Endothelial cell of umbilical vein (primary cell): ENCODE results near the gene SDHA. TPM values are rescaled to one million over a fixed set of nuclear protein-coding genes. Genes with fewer than 3 reads are reported as not detected.

Experiments
- BruUV-seq: library from RNA; stranded (reverse); fragments of 400-500 nt; replicated peaks from 2 replicates; lab custom pipeline; 2021; lab: Mats Ljungman, UMichigan
- CTCF ChIA-PET: fragments of 300-600, 350-600 bp; sonication (Branson Sonifier 250); formaldehyde crosslinking; loops from one replicate; lab custom pipeline; 2021; ENCODE audit warnings: antibody characterized with exemption, inconsistent platforms; lab: Charles Lee
- POLR2A ChIA-PET: fragments of 300-600, 350-600 bp; sonication (Branson Sonifier 250); formaldehyde crosslinking; loops from one replicate; lab custom pipeline; 2021; ENCODE audit warnings: antibody characterized with exemption, inconsistent platforms; lab: Charles Lee
- DNase-seq: peaks from one replicate; pipeline ENCODE4 v3.0.0-alpha.2; 2011; ENCODE audit warnings: low read depth, low spot score
- FAIRE-seq: peaks from 2 replicates; lab custom pipeline; 2011; peaks lifted over from hg19 to GRCh38; lab: Jason Lieb, UNC
- H2AFZ ChIP-seq: 2 replicates; pipeline ENCODE4 v1.6.0; 2012; ENCODE audit warnings: low read depth, low read length, control low read depth, inconsistent platforms
- H3K27ac ChIP-seq: 2 replicates; pipeline ENCODE4 v1.5.1; 2011; ENCODE audit warnings: low read depth, mild to moderate bottlenecking, control low read depth, low read length, moderate library complexity; ENCODE audit not compliant: insufficient read depth
- H3K27me3 ChIP-seq, 2 experiments: 2 replicates each; pipeline versions ENCODE4 v1.6.0 to v1.6.1; 2011; ENCODE audit warnings: low read length in 2 of 2, mixed read lengths in 1 of 2; ENCODE audit not compliant: control insufficient read depth in 2 of 2, insufficient read depth in 2 of 2
- H3K36me3 ChIP-seq, 2 experiments: 2 replicates in 1 of 2; 3 replicates in 1 of 2; pipeline ENCODE4 v1.5.1; 2011; ENCODE audit warnings: low read length in 2 of 2, mild to moderate bottlenecking in 1 of 2, moderate library complexity in 1 of 2; ENCODE audit not compliant: control insufficient read depth in 2 of 2, insufficient read depth in 2 of 2; ENCODE audit errors: extremely low read depth in 1 of 2
- H3K4me1 ChIP-seq: 3 replicates; pipeline ENCODE4 v1.5.1; 2011; ENCODE audit warnings: mild to moderate bottlenecking, low read length; ENCODE audit not compliant: control insufficient read depth, insufficient read depth; ENCODE audit errors: extremely low read depth
- H3K4me2 ChIP-seq: 2 replicates; pipeline ENCODE4 v1.6.1; 2011; ENCODE audit warnings: low read length, control low read depth, mixed read lengths; ENCODE audit not compliant: insufficient read depth
- H3K4me3 ChIP-seq, 3 experiments: fragments of 200-600 bp in 1 of 3; sonication (generic), shearing (Covaris generic) in 1 of 3; replicated peaks in 1 of 3; 2 replicates each; pipeline ENCODE4 v1.5.1; 2011 to 2016; ENCODE audit warnings: control low read depth in 3 of 3, low read length in 3 of 3, mild to moderate bottlenecking in 2 of 3, inconsistent platforms in 1 of 3, low read depth in 1 of 3, moderate library complexity in 1 of 3; ENCODE audit not compliant: insufficient read depth in 1 of 3
- H3K79me2 ChIP-seq: 2 replicates; pipeline ENCODE4 v1.6.0; 2012; ENCODE audit warnings: low read length, inconsistent platforms; ENCODE audit not compliant: control insufficient read depth, insufficient read depth
- H3K9ac ChIP-seq: replicated peaks from 2 replicates; pipeline ENCODE3; 2011; ENCODE audit warnings: low read length, control low read depth; ENCODE audit not compliant: insufficient read depth; ENCODE audit errors: extremely low read depth
- H3K9me1 ChIP-seq: replicated peaks from 3 replicates; pipeline ENCODE4 v1.6.0; 2011; ENCODE audit warnings: mild to moderate bottlenecking, low read length; ENCODE audit not compliant: control insufficient read depth, insufficient read depth; ENCODE audit errors: extremely low read depth
- H3K9me3 ChIP-seq: replicated peaks from 2 replicates; pipeline ENCODE4 v1.5.1; 2012; ENCODE audit warnings: low read length, inconsistent platforms; ENCODE audit not compliant: control insufficient read depth, insufficient read depth
- H4K20me1 ChIP-seq: replicated peaks from 2 replicates; pipeline ENCODE3; 2011; ENCODE audit warnings: mild to moderate bottlenecking, low read length; ENCODE audit not compliant: control insufficient read depth, insufficient read depth; ENCODE audit errors: extremely low read depth
- CTCF ChIP-seq, 2 donors: IDR thresholded peaks; 1 replicate in 1 of 2; 2 replicates in 1 of 2; pipeline ENCODE4 v1.5.1; 2011; ENCODE audit warnings: low read length in 2 of 2, mild to moderate bottlenecking in 2 of 2, moderate library complexity in 2 of 2, control low read depth in 1 of 2, inconsistent platforms in 1 of 2, low read depth in 1 of 2; ENCODE audit not compliant: insufficient read depth in 1 of 2; ENCODE audit errors: extremely low read depth in 1 of 2
- EZH2 ChIP-seq: IDR thresholded peaks from 2 replicates; pipeline ENCODE4 v1.6.1; 2012; ENCODE audit warnings: borderline replicate concordance, low read depth, mild to moderate bottlenecking, moderate library complexity, low read length, inconsistent platforms; ENCODE audit not compliant: severe bottlenecking
- FOS ChIP-seq: IDR thresholded peaks from 2 replicates; pipeline ENCODE4 v1.6.1; 2011; ENCODE audit warnings: mild to moderate bottlenecking, low read length, moderate library complexity, borderline replicate concordance; ENCODE audit not compliant: insufficient read depth
- GATA2 ChIP-seq: IDR thresholded peaks from 2 replicates; pipeline ENCODE4 v1.7.0; 2011; ENCODE audit warnings: low read depth, mild to moderate bottlenecking, moderate library complexity, mixed read lengths, low read length; ENCODE audit not compliant: insufficient read length, insufficient read depth
- JUN ChIP-seq: IDR thresholded peaks from 2 replicates; pipeline ENCODE4 v1.6.1; 2011; ENCODE audit warnings: borderline replicate concordance, low read depth; ENCODE audit not compliant: insufficient read length, insufficient read depth
- MAX ChIP-seq: IDR thresholded peaks from 2 replicates; pipeline ENCODE4 v1.6.1; 2011; ENCODE audit not compliant: insufficient read depth, insufficient read length
- MYC ChIP-seq: IDR thresholded peaks from one replicate; pipeline ENCODE4 v1.6.1; 2011; ENCODE audit warnings: mild to moderate bottlenecking, low read depth, low read length
- POLR2A ChIP-seq: IDR thresholded peaks from 2 replicates; pipeline ENCODE4 v1.6.1; 2012; ENCODE audit warnings: low read depth, mild to moderate bottlenecking, control low read depth, low read length
- POLR2AphosphoS5 ChIP-seq: IDR thresholded peaks from 2 replicates; pipeline ENCODE4 v1.6.1; 2012; ENCODE audit warnings: low read depth, mild to moderate bottlenecking, control low read depth, low read length, moderate library complexity; ENCODE audit not compliant: insufficient read depth
- dilution Hi-C: fragments of 300-500 bp; cut with MboI; formaldehyde crosslinking; loops from one replicate; pipeline ENCODE4 v1.15.0; 2019; ENCODE audit warnings: low sequenced_read_pairs; ENCODE audit not compliant: extremely low pct_ligation_motif_present
- intact Hi-C: fragments of 100-400 bp; cut with micrococcal nuclease; formaldehyde crosslinking; loops from one replicate; pipeline ENCODE4 v1.10.0; 2022
- polyA plus RNA-seq, 4 experiments: library from polyadenylated mRNA; depleted of rRNA in 3 of 4; stranded (reverse) in 3 of 4; unstranded in 1 of 4; fragments of >200 nt; gene quantifications; 2 replicates each; pipeline versions ENCODE4 v1.2.1 to v1.2.3, GENCODE V29; 2011 to 2012; ENCODE audit warnings: missing spikeins in 1 of 4
- total RNA-seq: library from RNA; stranded (reverse); gene quantifications from 2 replicates; pipeline ENCODE4 v1.2.3, GENCODE V29; 2021

The SDHA gene
- total and polyA plus RNA-seq, 2 donors (not counting 3 experiments of a cell fraction or from before 2014, with no cell fraction given): 121 to 153 TPM

- POLR2A ChIA-PET: interaction anchor here (0.9 to 2.0 kb wide), 3 partner anchors 30 to 83 kb away, joined by 3 to 4 read pairs (median 3); partner anchors contain the start of genes CCDC127 and SDHA
- no TSS peak for BruUV-seq
Observed at GRCh38 chr5:187617-188451, 30.3 kb upstream of the SDHA start.

More at GRCh38 chr5:187617-188451, 30.3 kb upstream of the SDHA start:
- H3K36me3 ChIP-seq: no peaks in the 10 kb centered on the region
- intact Hi-C loops: loop anchor here (1.0 to 5.0 kb wide), 5 partner anchors 31 to 243 kb away; partner anchors contain the start of genes AHRR and PDCD6
- H3K9ac ChIP-seq: no peak overlapping the region
- H3K27ac ChIP-seq: no peak overlapping the region
- H3K4me3 ChIP-seq: no peak overlapping the region
- no peaks in the 10 kb centered on the region for H3K9me3 ChIP-seq
- dilution Hi-C loops: no loop called here
- H3K27me3 ChIP-seq: peaks cover 5 to 8% of the 10 kb centered on the region in 2 experiments
- no peak for TF ChIP-seq GATA2
- no peak for TF ChIP-seq MYC
- no peak for TF ChIP-seq POLR2AphosphoS5
- no peak for TF ChIP-seq POLR2A
- TF ChIP-seq MAX: no peak
- TF ChIP-seq CTCF (IDR thresholded peaks at IDR 0.05; ENCODE audit: extremely low read depth in 1 of 2, insufficient read depth in 1 of 2, low read depth in 1 of 2, low read length in 2 of 2): no peak
- no peak for TF ChIP-seq JUN
- no peak for TF ChIP-seq FOS
- TF ChIP-seq EZH2: no peak
- FAIRE-seq (no peak), DNase-seq (no peak)
- CTCF ChIA-PET: interaction anchor here (0.7 to 2.4 kb wide), 33 partner anchors 7 to 264 kb away, joined by 3 to 36 read pairs (median 4); partner anchors contain the start of genes AHRR, CCDC127, PDCD6 and SDHA
- peak overlapping the region; percentile 1 for H2AFZ ChIP-seq
- H3K79me2 ChIP-seq: no peaks in the 10 kb centered on the region
- no peaks in the 10 kb centered on the region for H3K4me1 ChIP-seq
- no peak overlapping the region for H3K4me2 ChIP-seq
- H4K20me1 ChIP-seq: no peaks in the 10 kb centered on the region
- no peaks in the 10 kb centered on the region for H3K9me1 ChIP-seq
